Activated CD4-positive, alpha-beta T cell treated with anti-CD3 and anti-CD28 coated beads, Interleukin-2, amount 50 U/mL, for 24 hours (primary cell): ENCODE data around the gene MT4.

ENCODE experiments used
- DNase-seq, 2 donors: peaks; one replicate each; pipeline ENCODE4 v3.0.0-alpha.2; 2020; ENCODE audit warnings: low read depth in 1 of 2, low spot score in 1 of 2

The MT4 gene

DNA sequence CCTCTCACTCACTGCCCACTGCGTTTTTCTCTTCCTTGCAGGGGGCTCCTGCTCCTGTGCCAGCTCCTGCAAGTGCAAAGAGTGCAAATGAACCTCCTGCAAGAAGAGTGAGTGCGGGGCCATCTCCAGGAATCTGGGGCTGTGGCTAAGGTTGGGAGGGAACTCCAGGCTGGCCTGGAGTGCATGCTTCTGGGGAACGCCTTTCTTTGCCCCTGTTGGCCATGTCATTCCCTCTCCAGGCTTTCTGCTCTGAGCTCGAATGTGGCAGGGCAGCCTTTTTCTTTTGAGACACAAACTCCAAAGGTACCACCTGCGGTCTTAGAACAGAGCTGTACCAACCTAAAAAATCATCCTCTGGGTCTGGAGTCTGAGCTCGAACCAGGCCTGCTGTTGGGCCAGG is 53.3 kb downstream of the MT4 start:
- DNase-seq, result no peak
